ENCODE measurements around the gene ARL11. TPM values are rescaled to one million over a fixed set of nuclear protein-coding genes. Genes with fewer than 3 reads are reported as not detected.
"Not testable (repeated sequence)": the region's sequence is repeated elsewhere in the genome, so short reads cannot be mapped to it uniquely, and the experiment has no call there.

ARL11 gene
- total RNA-seq, 1 experiment from 2014 or later: 0.35 TPM

GRCh38 chr13:49608651-49609331 lies 19.5 kb upstream of the ARL11 start (continued):
- no peak for TF ChIP-seq MAX (CRISPR knock-in tag; IDR thresholded peaks at IDR 0.05)

- H3K9me3 Mint-ChIP-seq: no peaks in the 10 kb centered on the region
- ChIA-PET POLR2A (no interaction called here), CTCF (no interaction called here)
- no peaks in the 10 kb centered on the region for H3K27me3 Mint-ChIP-seq (ENCODE audit: low read depth)
- peaks cover 8% of the 10 kb centered on the region; the same call in 1 of the 2 replicates for H3K4me1 Mint-ChIP-seq
- H3K27ac Mint-ChIP-seq: no peak overlapping the region
- H3K4me3 Mint-ChIP-seq: no peak overlapping the region
- no peaks in the 10 kb centered on the region for H3K36me3 Mint-ChIP-seq
- no peak for ATAC-seq
- no peak for DNase-seq (ENCODE audit: low spot score)
- no peak for TF ChIP-seq MXD4 (CRISPR knock-in tag; IDR thresholded peaks at IDR 0.05; ENCODE audit: borderline replicate concordance)
- no peak for TF ChIP-seq ZNF423 (CRISPR knock-in tag; IDR thresholded peaks at IDR 0.05)
- TF ChIP-seq TEAD4 (CRISPR knock-in tag; IDR thresholded peaks at IDR 0.05): no peak
- TF ChIP-seq, protein P1, sequence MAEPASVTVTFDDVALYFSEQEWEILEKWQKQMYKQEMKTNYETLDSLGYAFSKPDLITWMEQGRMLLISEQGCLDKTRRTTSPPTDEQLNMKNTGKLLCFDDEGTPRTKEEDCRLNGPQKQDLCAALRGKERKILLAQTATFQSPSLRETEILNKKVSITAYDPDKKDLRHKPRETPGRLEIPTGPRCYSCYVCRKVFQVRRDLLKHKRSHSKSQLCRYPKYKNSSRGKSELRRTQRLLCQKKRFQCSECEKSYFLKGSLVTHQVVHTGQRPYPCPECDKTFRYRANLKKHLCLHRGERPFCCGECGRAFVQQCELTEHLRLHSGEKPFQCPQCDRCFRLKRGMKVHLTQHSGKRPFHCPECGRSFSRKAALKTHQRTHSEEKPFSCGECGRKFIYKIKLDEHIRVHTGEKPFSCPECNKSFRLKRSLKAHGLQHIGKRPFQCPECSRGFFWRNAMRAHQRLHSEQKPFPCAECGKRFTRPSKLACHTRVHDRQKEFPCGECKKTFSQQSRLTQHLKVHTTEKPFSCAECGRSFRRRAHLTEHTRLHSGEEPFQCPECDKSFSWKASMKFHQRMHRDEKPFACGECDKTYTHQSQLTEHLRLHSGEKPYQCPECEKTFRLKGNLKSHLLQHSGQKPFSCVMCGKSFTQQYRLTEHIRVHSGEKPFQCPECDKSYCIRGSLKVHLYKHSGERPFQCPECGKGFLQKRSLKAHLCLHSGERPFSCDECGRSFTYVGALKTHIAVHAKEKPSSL (CRISPR knock-in tag; conservative IDR thresholded peaks at IDR 0.05): no peak
Measured at GRCh38 chr13:49610176-49610575, 18.1 kb upstream of the ARL11 start.

DNA sequence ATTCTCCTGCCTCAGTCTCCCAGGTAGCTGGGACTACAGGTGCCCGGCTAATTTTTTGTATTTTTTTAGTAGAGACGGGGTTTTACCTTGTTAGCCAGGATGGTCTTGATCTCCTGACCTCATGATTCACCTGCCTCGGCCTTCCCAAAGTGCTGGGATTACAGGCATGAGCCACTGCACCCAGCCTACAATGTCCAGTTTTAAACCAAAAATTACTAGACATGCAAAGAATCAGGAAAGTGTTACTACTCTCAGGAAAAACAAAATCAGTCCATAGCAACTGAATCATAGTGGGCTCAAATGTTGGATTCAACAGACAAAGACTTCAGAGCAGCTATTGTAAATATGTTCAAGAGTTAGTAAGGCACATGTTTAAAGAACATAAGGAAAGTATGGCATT lies 16.3 kb upstream of the ARL11 start:
- POLR2A ChIA-PET; H3K4me3 Mint-ChIP-seq; CTCF ChIA-PET; H3K36me3 Mint-ChIP-seq; H3K9me3 Mint-ChIP-seq; H3K27ac Mint-ChIP-seq; ATAC-seq; H3K27me3 Mint-ChIP-seq (ENCODE audit: low read depth); H3K4me1 Mint-ChIP-seq; DNase-seq (ENCODE audit: low spot score): not testable (repeated sequence)

GRCh38 chr13:49615836-49616675 lies 12.3 kb upstream of the ARL11 start:
- Mint-ChIP-seq H3K4me1 (no peaks in the 10 kb centered on the region), H3K9me3 (no peaks in the 10 kb centered on the region), H3K36me3 (no peaks in the 10 kb centered on the region), H3K27ac (no peak overlapping the region), H3K4me3 (no peak overlapping the region), H3K27me3 (ENCODE audit: low read depth) (no peaks in the 10 kb centered on the region)
- ChIA-PET POLR2A (interaction anchor here (0.7 kb wide), 1 partner anchor 1454 kb away, joined by 4 read pairs; no protein-coding TSS in a partner anchor), CTCF (interaction anchor here (0.8 to 1.4 kb wide), 2 partner anchors 9 to 39 kb away, joined by 3 to 4 read pairs; no protein-coding TSS in a partner anchor)
- ATAC-seq: no peak
- TF ChIP-seq, protein P2, sequence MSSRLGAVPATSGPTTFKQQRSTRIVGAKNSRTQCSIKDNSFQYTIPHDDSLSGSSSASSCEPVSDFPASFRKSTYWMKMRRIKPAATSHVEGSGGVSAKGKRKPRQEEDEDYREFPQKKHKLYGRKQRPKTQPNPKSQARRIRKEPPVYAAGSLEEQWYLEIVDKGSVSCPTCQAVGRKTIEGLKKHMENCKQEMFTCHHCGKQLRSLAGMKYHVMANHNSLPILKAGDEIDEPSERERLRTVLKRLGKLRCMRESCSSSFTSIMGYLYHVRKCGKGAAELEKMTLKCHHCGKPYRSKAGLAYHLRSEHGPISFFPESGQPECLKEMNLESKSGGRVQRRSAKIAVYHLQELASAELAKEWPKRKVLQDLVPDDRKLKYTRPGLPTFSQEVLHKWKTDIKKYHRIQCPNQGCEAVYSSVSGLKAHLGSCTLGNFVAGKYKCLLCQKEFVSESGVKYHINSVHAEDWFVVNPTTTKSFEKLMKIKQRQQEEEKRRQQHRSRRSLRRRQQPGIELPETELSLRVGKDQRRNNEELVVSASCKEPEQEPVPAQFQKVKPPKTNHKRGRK (CRISPR knock-in tag; IDR thresholded peaks at IDR 0.05; ENCODE audit: borderline replicate concordance): no peak
- TF ChIP-seq, protein P3, sequence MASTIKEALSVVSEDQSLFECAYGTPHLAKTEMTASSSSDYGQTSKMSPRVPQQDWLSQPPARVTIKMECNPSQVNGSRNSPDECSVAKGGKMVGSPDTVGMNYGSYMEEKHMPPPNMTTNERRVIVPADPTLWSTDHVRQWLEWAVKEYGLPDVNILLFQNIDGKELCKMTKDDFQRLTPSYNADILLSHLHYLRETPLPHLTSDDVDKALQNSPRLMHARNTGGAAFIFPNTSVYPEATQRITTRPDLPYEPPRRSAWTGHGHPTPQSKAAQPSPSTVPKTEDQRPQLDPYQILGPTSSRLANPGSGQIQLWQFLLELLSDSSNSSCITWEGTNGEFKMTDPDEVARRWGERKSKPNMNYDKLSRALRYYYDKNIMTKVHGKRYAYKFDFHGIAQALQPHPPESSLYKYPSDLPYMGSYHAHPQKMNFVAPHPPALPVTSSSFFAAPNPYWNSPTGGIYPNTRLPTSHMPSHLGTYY (CRISPR knock-in tag; IDR thresholded peaks at IDR 0.05): no peak
- TF ChIP-seq ZNF219 (CRISPR knock-in tag; IDR thresholded peaks at IDR 0.05; ENCODE audit: borderline replicate concordance) (no peak), ZSCAN18 (CRISPR knock-in tag; IDR thresholded peaks at IDR 0.05) (no peak), JUN (CRISPR knock-in tag; IDR thresholded peaks at IDR 0.05) (no peak), PRRX2 (CRISPR knock-in tag; IDR thresholded peaks at IDR 0.05) (no peak), CDX4 (CRISPR knock-in tag; IDR thresholded peaks at IDR 0.05; ENCODE audit: borderline replicate concordance) (no peak), MXD4 (CRISPR knock-in tag; IDR thresholded peaks at IDR 0.05; ENCODE audit: borderline replicate concordance) (no peak), NR1H2 (CRISPR knock-in tag; IDR thresholded peaks at IDR 0.05) (no peak), TCF7 (CRISPR knock-in tag; IDR thresholded peaks at IDR 0.05; ENCODE audit: low read depth) (no peak), NFATC4 (CRISPR knock-in tag; IDR thresholded peaks at IDR 0.05) (no peak)
- no peak for DNase-seq (ENCODE audit: low spot score)

Measured in WTC11 (cell line).